Testis (tissue), 2 donors: ENCODE results near the gene SLC66A1.

Source experiments
- CTCF ChIP-seq, 3 experiments: fragments of 450-650 bp in 2 of 3; fragments of 200-600 bp in 1 of 3; sonication (generic) in 1 of 3; IDR thresholded peaks; one replicate each; pipeline ENCODE4 v1.5.1; 2016 to 2019; ENCODE audit warnings: antibody characterized with exemption in 3 of 3, mild to moderate bottlenecking in 2 of 3, moderate library complexity in 1 of 3
- POLR2A ChIP-seq: fragments of 450-650 bp; IDR thresholded peaks from one replicate; pipeline ENCODE4 v1.6.1; 2017; ENCODE audit warnings: antibody characterized with exemption, mild to moderate bottlenecking, moderate library complexity

- TF ChIP-seq CTCF (IDR thresholded peaks at IDR 0.05): no peak
- no peak for TF ChIP-seq POLR2A
Measured at GRCh38 chr1:19309123-19309813, 2.9 kb upstream of the SLC66A1 start.
